GM18505 (cell line): ENCODE data around the gene SLFN11.
"Not testable (repeated sequence)": the region's sequence is repeated elsewhere in the genome, so short reads cannot be mapped to it uniquely, and the experiment has no call there.

Experiments used
- ATAC-seq: cut with Tn5 transposase; IDR thresholded peaks from one replicate; pipeline ENCODE4 v1.9.1; 2021; ENCODE audit not compliant: unreplicated experiment
- POLR2A ChIP-seq: IDR thresholded peaks from 4 replicates; pipeline ENCODE4 v1.6.1; 2011; ENCODE audit warnings: borderline replicate concordance; ENCODE audit not compliant: insufficient read depth, insufficient read length; ENCODE audit errors: extremely low read depth

Gene SLFN11

DNA sequence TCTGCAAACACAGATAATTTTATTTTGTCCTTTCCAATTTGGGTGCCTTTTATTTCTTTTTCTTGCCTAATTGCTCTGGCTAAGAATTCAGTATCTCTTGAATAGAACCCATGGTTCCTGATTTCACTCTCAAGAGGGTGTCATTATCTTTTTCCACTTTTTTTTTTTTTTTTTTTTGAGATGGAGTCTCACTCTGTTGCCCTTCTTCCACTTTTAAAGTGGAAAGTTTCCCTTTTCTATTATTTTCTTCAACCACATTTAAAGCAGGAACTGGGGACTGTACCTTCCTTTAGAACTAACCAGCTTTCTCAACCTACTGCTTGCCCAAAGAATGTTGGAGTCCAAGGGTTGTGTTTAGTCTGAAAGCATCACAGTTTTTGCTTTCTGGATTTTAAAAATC lies 31.1 kb downstream of the SLFN11 start:
- ATAC-seq = no peak
- TF ChIP-seq POLR2A = no peak

DNA sequence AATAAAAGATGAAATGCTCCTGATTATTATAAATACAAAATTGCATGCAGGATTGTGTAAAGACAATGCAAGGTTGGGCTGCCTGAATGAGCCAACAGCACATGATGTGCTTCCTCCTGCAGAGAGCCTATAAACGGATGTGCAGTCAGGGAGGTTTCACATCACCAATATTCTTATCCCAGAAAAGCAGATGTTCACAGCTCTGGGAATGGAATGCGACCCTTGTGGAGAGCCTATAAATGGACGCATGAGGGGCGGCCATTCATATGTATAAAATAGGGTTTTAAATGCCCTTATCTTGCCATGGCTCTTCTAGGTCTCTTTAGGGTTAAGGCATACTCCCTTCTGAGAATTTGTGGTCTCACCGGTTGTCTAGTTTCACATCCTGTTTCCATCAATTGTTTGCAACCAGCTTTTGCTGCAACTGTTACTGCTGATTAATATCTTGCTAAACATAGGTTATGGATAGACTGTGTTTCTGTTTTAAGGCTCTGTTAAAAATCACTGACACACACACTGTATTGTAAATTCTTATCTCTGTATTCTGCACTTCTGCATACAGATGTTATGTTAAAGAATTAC lies 31.9 kb downstream of the SLFN11 start:
- no peak for ATAC-seq
- TF ChIP-seq POLR2A = no peak

DNA sequence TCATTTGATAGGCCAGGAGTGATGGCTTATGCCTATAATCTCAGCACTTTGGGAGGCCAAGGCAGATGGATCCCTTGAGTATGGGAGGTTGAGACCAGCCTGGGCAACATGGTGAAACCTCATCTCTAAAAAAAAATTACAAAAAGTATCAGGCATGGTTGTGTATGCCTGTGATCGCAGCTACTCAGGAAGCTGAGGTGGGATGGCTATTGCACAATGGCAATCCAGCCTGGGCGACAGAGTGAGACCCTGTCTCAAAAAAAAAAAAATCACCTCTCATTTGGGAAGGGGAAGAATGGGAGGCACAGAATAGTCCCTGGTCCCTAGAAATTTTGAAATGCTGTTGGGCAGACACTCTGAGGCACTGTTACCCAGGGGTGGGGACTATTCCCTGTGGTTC lies 35.2 kb downstream of the SLFN11 start:
- TF ChIP-seq POLR2A = no peak
- ATAC-seq = no peak

DNA sequence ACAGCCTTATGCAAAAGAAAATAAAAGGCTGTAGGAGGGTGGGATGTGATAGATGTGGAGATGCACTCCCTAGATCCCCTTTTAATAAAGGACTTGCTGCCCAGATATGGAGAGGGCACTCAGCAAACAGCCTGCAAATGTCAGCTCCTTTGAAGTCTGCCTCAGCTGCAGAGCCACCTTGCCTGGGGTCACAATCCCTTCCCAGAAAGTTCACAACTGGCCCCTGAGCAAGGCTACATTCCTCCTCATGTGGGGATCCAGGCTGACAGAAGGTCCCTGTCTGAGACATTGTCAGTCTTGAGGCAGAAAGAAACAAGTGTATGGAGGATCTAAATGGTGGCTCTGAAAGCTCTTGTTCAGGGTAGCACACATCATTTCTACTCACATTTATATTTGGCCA lies 36.1 kb downstream of the SLFN11 start:
- TF ChIP-seq POLR2A = no peak
- no peak for ATAC-seq

DNA sequence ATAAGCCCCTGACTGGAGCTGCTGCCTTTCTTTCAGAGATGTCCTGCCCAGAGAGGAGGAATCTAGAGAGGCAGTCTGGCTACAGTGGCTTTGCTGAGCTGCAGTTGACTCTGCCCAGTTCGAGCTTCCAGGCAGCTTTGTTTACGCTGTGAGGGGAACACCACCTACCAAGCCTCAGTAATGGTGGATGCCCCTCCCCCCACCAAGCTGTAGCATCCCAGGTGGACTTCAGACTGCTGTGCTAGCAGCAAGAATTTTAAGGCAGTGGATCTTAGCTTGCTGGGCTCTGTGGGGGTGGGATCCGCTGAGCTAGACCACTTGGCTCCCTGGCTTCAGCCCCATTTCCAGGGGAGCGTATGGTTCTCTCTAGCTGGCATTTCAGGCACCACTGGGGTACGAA lies 39.8 kb downstream of the SLFN11 start:
- not testable (repeated sequence) for ATAC-seq

DNA sequence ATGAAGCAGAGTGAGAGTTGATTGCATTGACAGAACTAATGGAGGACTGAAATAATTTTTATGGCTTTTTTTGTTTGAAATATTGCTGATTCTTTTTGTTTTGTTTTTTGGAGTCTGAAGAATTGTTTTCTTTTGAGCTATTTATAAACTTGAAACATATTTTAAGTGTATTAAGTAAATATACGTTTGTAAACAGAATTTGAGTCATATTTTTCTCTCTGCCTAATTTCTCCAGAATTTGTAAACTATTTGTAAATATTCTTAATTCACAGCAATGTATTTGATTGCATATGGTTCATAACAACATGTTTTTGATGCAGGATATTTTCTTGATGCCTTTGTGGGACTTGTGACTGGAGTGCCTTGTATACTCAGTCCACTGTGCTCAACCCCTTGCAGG lies 50.7 kb downstream of the SLFN11 start:
- TF ChIP-seq POLR2A = no peak
- no peak for ATAC-seq

DNA sequence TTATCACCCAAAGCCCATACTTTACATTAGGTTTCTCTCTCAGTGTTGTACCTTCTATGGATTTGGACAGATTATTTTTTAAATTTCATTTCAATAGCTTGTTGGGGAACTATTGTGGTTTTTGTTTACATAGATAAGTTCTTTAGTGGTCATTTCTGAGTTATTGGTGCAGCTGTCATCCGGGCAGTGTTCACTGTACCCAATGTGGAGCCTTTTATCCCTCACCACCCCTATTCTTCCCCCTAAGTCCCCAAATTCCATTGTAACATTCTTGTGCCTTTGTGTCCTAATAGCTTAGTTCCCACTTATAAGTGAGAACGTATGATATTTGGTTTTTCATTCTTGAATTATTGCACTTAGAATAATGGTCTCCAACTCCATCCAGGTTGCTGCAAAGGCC lies 57.5 kb downstream of the SLFN11 start:
- TF ChIP-seq POLR2A = no peak
- no peak for ATAC-seq

DNA sequence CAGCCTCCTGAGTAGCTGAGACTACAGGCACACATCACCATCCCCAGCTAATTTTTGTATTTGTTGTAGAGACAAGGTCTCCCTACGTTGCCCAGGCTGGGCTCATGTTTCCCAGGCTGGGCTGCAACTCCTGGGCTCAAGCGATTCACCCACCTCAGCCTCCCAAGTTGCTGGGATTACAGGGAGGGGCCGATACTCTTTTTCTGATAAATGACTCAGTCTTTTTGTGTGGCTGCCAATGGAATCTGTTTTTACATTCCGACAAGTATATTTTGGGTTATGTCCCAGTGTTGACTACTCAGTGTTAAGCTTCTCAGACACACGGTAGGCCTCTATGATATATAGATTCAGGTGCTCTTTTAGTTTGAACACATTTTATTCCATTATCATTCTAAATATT lies 58.1 kb downstream of the SLFN11 start:
- ATAC-seq = no peak
- no peak for TF ChIP-seq POLR2A

DNA sequence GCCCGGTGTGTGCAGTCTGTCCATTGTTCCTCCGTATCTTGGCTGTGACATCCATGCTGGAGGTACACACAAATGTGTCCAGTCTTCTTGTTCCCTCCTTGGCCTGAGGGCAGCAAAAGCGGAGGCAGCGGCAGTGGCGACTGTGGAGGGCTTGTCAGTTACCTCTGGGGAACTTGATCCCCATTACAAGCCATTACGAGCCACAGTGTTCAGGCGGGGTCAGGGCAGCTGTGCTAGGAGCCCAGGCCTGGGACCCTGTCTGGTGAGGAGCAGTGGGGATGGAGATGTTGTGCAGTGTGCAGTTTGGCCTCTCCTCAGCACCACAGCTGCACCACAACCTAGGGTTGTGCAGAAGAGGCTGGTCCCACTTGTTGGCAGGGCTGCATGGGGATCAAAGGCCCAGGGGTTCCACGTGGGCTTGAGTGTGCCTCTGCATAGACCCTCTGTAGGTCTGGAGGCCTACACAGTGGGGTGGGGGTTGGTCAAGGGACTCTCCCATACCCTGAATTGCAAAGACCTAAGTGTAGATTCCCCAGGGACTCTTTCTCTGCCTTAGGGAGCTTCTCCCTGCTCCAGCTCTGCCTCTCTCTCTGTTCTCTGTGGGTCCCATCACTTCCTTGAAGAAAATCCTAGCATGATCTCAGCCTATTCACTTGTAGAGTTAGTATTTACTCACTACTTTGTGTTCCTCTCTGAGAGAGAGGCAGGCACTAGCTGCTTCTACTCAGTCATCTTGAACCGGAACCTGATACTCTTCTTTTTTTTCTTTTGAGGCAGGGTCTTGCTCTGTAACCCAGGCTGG lies 58.8 kb downstream of the SLFN11 start:
- TF ChIP-seq POLR2A = no peak
- no peak for ATAC-seq

DNA sequence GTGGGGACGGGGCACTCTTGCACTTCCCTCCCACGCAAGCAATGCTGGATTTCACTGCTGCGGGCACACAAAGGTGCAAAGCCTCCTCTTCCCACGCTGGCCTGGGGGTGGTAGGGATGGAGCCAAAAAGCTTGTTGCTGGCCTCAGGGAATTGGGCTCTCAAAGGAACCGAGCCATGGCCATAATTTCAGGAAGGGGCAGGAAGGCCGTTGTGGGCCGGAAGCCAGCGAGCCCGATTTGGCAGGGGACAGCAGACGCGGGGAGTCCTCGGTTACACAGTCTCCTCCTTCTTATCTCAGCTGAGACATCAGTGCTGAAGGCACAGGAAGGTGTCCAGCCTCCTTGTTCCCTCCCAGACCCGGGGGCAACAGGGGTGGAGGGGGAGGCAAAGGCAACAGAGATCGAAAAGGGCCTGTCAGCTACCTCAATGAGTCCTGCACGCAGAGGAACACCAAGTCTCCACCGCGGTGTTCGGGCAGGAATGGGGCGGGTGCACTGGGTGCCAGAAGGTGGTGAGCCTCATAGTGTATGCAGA lies 59.5 kb downstream of the SLFN11 start:
- no peak for TF ChIP-seq POLR2A
- no peak for ATAC-seq

DNA sequence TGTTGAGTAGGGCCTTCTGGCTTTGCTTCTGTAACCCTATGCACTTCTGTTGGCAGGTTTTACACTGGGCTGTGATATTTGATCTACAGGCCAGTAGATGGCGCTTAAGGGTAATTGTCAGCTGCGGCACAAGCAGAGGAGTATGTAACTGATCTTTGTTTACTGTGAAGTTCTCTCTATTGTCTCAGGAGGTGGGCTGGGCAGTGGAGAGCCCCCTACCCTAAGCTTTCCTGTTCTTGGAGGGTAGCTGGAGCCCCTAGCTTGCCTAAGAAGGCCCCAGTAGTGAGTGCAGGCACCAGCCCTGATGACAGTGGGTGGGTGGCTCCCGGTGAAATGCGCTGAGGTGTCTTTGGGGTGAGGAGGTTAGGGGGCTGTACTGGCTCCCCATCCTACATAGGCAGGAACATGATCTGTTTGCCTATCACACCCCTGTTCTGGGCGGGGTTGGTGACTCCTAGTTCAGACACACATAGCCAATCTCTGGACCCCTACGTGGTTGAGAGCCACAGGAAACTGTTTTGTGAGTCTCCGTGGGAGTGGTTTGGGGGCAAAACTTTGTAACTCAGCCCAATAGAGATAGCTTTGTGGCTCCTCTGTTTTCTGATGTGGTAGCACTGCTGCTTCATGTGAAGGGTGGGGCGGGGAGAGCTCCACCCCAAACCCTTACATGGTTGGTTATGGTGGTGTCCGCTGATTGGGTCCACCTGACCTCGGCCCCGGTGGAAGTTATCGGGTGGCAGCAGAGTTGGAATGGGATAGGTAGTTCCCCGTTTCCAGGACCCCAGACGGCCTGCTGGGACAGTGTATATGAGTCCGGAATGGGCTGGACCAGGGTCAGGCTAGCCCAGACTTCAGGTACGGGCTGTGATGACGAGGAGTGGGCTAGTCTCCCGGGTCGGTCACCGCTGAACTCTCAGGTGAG lies 60.4 kb downstream of the SLFN11 start:
- ATAC-seq = no peak
- TF ChIP-seq POLR2A = no peak

DNA sequence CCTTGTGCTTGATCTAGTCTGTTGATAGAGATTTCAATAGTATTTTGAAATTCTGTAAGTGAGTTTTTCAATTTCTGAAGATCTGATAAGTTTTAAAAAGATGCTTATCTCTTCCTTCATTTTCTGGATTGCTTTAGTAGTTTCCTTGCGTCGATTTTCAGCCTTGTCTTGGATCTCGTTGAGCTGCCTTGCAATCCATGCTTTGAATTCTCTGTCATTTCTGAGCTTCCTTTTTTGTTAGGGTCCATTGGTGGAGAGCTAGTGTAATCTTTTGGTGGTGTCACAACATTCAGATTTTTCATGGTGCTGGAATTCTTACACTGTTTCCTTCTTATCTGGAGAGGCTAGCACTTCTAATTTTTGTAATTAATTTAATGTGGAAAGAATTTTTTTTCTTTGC lies 61.1 kb downstream of the SLFN11 start:
- TF ChIP-seq POLR2A = no peak
- ATAC-seq = no peak

DNA sequence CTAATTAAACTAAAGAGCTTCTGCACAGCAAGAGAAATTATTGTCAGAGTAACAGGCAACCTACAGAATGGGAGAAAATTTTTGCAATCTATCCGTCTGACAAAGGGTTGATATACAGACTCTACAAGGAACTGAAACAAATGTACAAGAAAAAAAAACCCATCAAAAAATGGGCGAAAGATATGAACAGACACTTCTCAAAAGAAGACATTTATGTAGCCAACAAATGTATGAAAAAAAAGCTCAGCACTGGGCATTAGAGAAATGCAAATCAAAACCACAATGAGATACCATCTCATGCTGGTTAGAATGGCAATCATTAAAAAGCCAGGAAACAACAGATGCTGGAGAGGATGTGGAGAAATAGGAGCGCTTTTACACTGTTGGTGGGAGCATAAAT lies 64.1 kb downstream of the SLFN11 start:
- not testable (repeated sequence) for ATAC-seq
